Measurements from ENCODE around the gene GALNT2.

- TF ChIP-seq, protein P1, sequence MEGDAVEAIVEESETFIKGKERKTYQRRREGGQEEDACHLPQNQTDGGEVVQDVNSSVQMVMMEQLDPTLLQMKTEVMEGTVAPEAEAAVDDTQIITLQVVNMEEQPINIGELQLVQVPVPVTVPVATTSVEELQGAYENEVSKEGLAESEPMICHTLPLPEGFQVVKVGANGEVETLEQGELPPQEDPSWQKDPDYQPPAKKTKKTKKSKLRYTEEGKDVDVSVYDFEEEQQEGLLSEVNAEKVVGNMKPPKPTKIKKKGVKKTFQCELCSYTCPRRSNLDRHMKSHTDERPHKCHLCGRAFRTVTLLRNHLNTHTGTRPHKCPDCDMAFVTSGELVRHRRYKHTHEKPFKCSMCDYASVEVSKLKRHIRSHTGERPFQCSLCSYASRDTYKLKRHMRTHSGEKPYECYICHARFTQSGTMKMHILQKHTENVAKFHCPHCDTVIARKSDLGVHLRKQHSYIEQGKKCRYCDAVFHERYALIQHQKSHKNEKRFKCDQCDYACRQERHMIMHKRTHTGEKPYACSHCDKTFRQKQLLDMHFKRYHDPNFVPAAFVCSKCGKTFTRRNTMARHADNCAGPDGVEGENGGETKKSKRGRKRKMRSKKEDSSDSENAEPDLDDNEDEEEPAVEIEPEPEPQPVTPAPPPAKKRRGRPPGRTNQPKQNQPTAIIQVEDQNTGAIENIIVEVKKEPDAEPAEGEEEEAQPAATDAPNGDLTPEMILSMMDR (conservative IDR thresholded peaks at IDR 0.05; ENCODE audit: low read depth in 2 of 2) = no peak
- no peak for TF ChIP-seq POLR2AphosphoS5 (IDR thresholded peaks at IDR 0.05; ENCODE audit: low read depth)
- TF ChIP-seq EZH2 (IDR thresholded peaks at IDR 0.05; ENCODE audit: low read depth, unreplicated experiment) = no peak
- TF ChIP-seq JUNB (IDR thresholded peaks at IDR 0.05; ENCODE audit: unreplicated experiment) = no peak
- TF ChIP-seq, protein P2, sequence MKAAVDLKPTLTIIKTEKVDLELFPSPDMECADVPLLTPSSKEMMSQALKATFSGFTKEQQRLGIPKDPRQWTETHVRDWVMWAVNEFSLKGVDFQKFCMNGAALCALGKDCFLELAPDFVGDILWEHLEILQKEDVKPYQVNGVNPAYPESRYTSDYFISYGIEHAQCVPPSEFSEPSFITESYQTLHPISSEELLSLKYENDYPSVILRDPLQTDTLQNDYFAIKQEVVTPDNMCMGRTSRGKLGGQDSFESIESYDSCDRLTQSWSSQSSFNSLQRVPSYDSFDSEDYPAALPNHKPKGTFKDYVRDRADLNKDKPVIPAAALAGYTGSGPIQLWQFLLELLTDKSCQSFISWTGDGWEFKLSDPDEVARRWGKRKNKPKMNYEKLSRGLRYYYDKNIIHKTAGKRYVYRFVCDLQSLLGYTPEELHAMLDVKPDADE (IDR thresholded peaks at IDR 0.05) = no peak
- TF ChIP-seq, protein P3, sequence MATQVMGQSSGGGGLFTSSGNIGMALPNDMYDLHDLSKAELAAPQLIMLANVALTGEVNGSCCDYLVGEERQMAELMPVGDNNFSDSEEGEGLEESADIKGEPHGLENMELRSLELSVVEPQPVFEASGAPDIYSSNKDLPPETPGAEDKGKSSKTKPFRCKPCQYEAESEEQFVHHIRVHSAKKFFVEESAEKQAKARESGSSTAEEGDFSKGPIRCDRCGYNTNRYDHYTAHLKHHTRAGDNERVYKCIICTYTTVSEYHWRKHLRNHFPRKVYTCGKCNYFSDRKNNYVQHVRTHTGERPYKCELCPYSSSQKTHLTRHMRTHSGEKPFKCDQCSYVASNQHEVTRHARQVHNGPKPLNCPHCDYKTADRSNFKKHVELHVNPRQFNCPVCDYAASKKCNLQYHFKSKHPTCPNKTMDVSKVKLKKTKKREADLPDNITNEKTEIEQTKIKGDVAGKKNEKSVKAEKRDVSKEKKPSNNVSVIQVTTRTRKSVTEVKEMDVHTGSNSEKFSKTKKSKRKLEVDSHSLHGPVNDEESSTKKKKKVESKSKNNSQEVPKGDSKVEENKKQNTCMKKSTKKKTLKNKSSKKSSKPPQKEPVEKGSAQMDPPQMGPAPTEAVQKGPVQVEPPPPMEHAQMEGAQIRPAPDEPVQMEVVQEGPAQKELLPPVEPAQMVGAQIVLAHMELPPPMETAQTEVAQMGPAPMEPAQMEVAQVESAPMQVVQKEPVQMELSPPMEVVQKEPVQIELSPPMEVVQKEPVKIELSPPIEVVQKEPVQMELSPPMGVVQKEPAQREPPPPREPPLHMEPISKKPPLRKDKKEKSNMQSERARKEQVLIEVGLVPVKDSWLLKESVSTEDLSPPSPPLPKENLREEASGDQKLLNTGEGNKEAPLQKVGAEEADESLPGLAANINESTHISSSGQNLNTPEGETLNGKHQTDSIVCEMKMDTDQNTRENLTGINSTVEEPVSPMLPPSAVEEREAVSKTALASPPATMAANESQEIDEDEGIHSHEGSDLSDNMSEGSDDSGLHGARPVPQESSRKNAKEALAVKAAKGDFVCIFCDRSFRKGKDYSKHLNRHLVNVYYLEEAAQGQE (IDR thresholded peaks at IDR 0.05; ENCODE audit: unreplicated experiment) = no peak
- TF ChIP-seq EZH2phosphoT487 (IDR thresholded peaks at IDR 0.05; ENCODE audit: unreplicated experiment) = no peak
- no peak for TF ChIP-seq STAT1 (IDR thresholded peaks at IDR 0.05; ENCODE audit: unreplicated experiment)
Observed at GRCh38 chr1:230165536-230165935, 98.5 kb downstream of the GALNT2 start.

Measured in GM23338 (cell line).